ENCODE results near the gene NPFFR2. TPM values are rescaled to one million over a fixed set of nuclear protein-coding genes. Genes with fewer than 3 reads are reported as not detected.

Gene NPFFR2
- total RNA-seq, 4 donors from 2014 or later: 0.39 to 1.0 (median 0.66) TPM; not detected in 1

GRCh38 chr4:72055566-72055965 lies 23.8 kb downstream of the NPFFR2 start:
- Histone ChIP-seq H3K27me3 (no peaks in the 10 kb centered on the region), H3K36me3 (no peaks in the 10 kb centered on the region), H3K27ac (replicated peaks in 1 of 4) (no peak overlapping the region), H3K4me3 (no peak overlapping the region), H3K9me3 (no peaks in the 10 kb centered on the region), H3K4me1 (no peaks in the 10 kb centered on the region)
- DNase-seq (ENCODE audit: extremely low spot score): no peak
- no peak for TF ChIP-seq CTCF (IDR thresholded peaks at IDR 0.05)
- no peak for TF ChIP-seq POLR2AphosphoS5 (IDR thresholded peaks at IDR 0.05)
- TF ChIP-seq POLR2A (IDR thresholded peaks at IDR 0.05; ENCODE audit: low read depth): no peak
- TF ChIP-seq EP300 (IDR thresholded peaks at IDR 0.05): no peak
- intact Hi-C loops (cut with DNase I): no loop called here

GRCh38 chr4:72063726-72064125 lies 31.9 kb downstream of the NPFFR2 start:
- no peaks in the 10 kb centered on the region for H3K36me3 ChIP-seq
- no peaks in the 10 kb centered on the region for H3K4me1 ChIP-seq
- TF ChIP-seq CTCF (IDR thresholded peaks at IDR 0.05): no peak
- intact Hi-C loops (cut with DNase I): no loop called here
- no peaks in the 10 kb centered on the region for H3K9me3 ChIP-seq
- DNase-seq (ENCODE audit: extremely low spot score): no peak
- H3K27me3 ChIP-seq: no peaks in the 10 kb centered on the region
- no peak overlapping the region for H3K4me3 ChIP-seq
- H3K27ac ChIP-seq (replicated peaks in 1 of 4): no peak overlapping the region
- WGBS: 78% methylated on average over 2 of the region's 2 CpGs

GRCh38 chr4:72067051-72067450 lies 35.3 kb downstream of the NPFFR2 start:
- no peaks in the 10 kb centered on the region for H3K36me3 ChIP-seq
- no peaks in the 10 kb centered on the region for H3K9me3 ChIP-seq
- no peak for TF ChIP-seq EP300 (IDR thresholded peaks at IDR 0.05)
- no peak for TF ChIP-seq CTCF (IDR thresholded peaks at IDR 0.05)
- TF ChIP-seq POLR2AphosphoS5 (IDR thresholded peaks at IDR 0.05): no peak
- DNase-seq (ENCODE audit: extremely low spot score): no peak
- no peak overlapping the region for H3K27ac ChIP-seq (replicated peaks in 1 of 4)
- 71% methylated on average over 6 of the region's 7 CpGs for WGBS
- no peaks in the 10 kb centered on the region for H3K4me1 ChIP-seq
- intact Hi-C loops (cut with DNase I): no loop called here
- no peaks in the 10 kb centered on the region for H3K27me3 ChIP-seq
- no peak overlapping the region for H3K4me3 ChIP-seq

- Histone ChIP-seq H3K4me1 (no peaks in the 10 kb centered on the region), H3K36me3 (no peaks in the 10 kb centered on the region), H3K27ac (replicated peaks in 1 of 4) (no peak overlapping the region), H3K9me3 (no peaks in the 10 kb centered on the region), H3K4me3 (no peak overlapping the region), H3K27me3 (no peaks in the 10 kb centered on the region)
- intact Hi-C loops (cut with DNase I): no loop called here
- TF ChIP-seq EP300 (IDR thresholded peaks at IDR 0.05): no peak
- no peak for TF ChIP-seq CTCF (IDR thresholded peaks at IDR 0.05)
- TF ChIP-seq POLR2AphosphoS5 (IDR thresholded peaks at IDR 0.05): no peak
- TF ChIP-seq POLR2A (IDR thresholded peaks at IDR 0.05; ENCODE audit: low read depth): no peak
- no peak for DNase-seq (ENCODE audit: extremely low spot score)
Measured at GRCh38 chr4:72073816-72074215, 42.0 kb downstream of the NPFFR2 start.

GRCh38 chr4:72076562-72076961 lies 44.8 kb downstream of the NPFFR2 start:
- H3K27me3 ChIP-seq: no peaks in the 10 kb centered on the region
- DNase-seq (ENCODE audit: extremely low spot score): no peak
- no peaks in the 10 kb centered on the region for H3K9me3 ChIP-seq
- H3K27ac ChIP-seq (replicated peaks in 1 of 4): no peak overlapping the region
- H3K4me3 ChIP-seq: no peak overlapping the region
- TF ChIP-seq CTCF (IDR thresholded peaks at IDR 0.05): no peak
- no peak for TF ChIP-seq EP300 (IDR thresholded peaks at IDR 0.05)
- TF ChIP-seq POLR2A (IDR thresholded peaks at IDR 0.05; ENCODE audit: low read depth): no peak
- no peak for TF ChIP-seq POLR2AphosphoS5 (IDR thresholded peaks at IDR 0.05)
- no peaks in the 10 kb centered on the region for H3K4me1 ChIP-seq
- intact Hi-C loops (cut with DNase I): no loop called here
- no peaks in the 10 kb centered on the region for H3K36me3 ChIP-seq
